MCF 10A (cell line): ENCODE results near the gene COPB1. TPM values are rescaled to one million over a fixed set of nuclear protein-coding genes. Genes with fewer than 3 reads are reported as not detected.
A peak's percentile ranks its signal among the peaks of the same experiment; 100 is the strongest.

Experiments used
- BruUV-seq: library from RNA; stranded (reverse); fragments of 400-500 nt; replicated peaks from 2 replicates; lab custom pipeline; 2021; lab: Mats Ljungman, UMichigan
- CTCF ChIA-PET: fragments of 300-600 bp; sonication (Branson Sonifier 250); formaldehyde crosslinking; extraction: SDS; loops from one replicate; lab custom pipeline; 2021; ENCODE audit warnings: antibody characterized with exemption, inconsistent platforms; lab: Yijun Ruan, JAX
- POLR2A ChIA-PET: fragments of 300-600, 350-650 bp; sonication (Branson Sonifier 250); formaldehyde crosslinking; extraction: SDS; loops from one replicate; lab custom pipeline; 2020; ENCODE audit warnings: antibody characterized with exemption, inconsistent platforms; lab: Yijun Ruan, JAX
- DNase-seq: peaks from one replicate; pipeline ENCODE4 v3.0.0-alpha.2; 2018; ENCODE audit not compliant: unreplicated experiment
- H3K27ac Mint-ChIP-seq: one replicate; pipeline ENCODE4 v1.8.0; 2022; ENCODE audit warnings: mild to moderate bottlenecking, low read depth, mixed read lengths; ENCODE audit not compliant: unreplicated experiment
- H3K27me3 Mint-ChIP-seq: one replicate; pipeline ENCODE4 v1.8.0; 2022; ENCODE audit warnings: mixed read lengths; ENCODE audit not compliant: insufficient read depth, unreplicated experiment
- H3K36me3 Mint-ChIP-seq: one replicate; pipeline ENCODE4 v1.8.0; 2022; ENCODE audit warnings: mild to moderate bottlenecking, moderate library complexity, mixed read lengths; ENCODE audit not compliant: insufficient read depth, unreplicated experiment
- H3K4me1 Mint-ChIP-seq: one replicate; pipeline ENCODE4 v1.8.0; 2022; ENCODE audit warnings: mixed read lengths; ENCODE audit not compliant: insufficient read depth, unreplicated experiment
- H3K4me3 Mint-ChIP-seq: one replicate; pipeline ENCODE4 v1.8.0; 2022; ENCODE audit warnings: mild to moderate bottlenecking, moderate library complexity, mixed read lengths; ENCODE audit not compliant: unreplicated experiment
- H3K9me3 Mint-ChIP-seq: one replicate; pipeline ENCODE4 v1.8.0; 2022; ENCODE audit warnings: mixed read lengths; ENCODE audit not compliant: unreplicated experiment
- CTCF ChIP-seq: fragments of 200-600 bp; IDR thresholded peaks from one replicate; pipeline ENCODE4 v1.8.0; 2022; ENCODE audit warnings: antibody characterized with exemption, mild to moderate bottlenecking; ENCODE audit not compliant: unreplicated experiment
- intact Hi-C: fragments of 100-400 bp; cut with micrococcal nuclease; formaldehyde crosslinking; loops from 2 replicates; pipeline ENCODE4 v1.14.1; 2022
- total RNA-seq: library from RNA; stranded (reverse); gene quantifications from 2 replicates; pipeline ENCODE4 v1.2.3, GENCODE V29; 2022

The COPB1 gene
- total RNA-seq, 1 experiment from 2014 or later = 159 TPM

- CTCF ChIA-PET = interaction anchor here (1.1 to 9.7 kb wide), 6 partner anchors 10 to 114 kb away, joined by 3 to 316 read pairs (median 6); partner anchors contain the start of gene COPB1
- H3K27me3 Mint-ChIP-seq = no peaks in the 10 kb centered on the region
- peaks cover 65% of the 10 kb centered on the region for H3K4me1 Mint-ChIP-seq
- H3K36me3 Mint-ChIP-seq = no peaks in the 10 kb centered on the region
- no peaks in the 10 kb centered on the region for H3K9me3 Mint-ChIP-seq
- no peak for TF ChIP-seq CTCF
- BruUV-seq = no TSS peak
- H3K27ac Mint-ChIP-seq = no peak overlapping the region
- DNase-seq = no peak
- H3K4me3 Mint-ChIP-seq = no peak overlapping the region
- POLR2A ChIA-PET = interaction anchor here (1.6 to 3.8 kb wide), 2 partner anchors 40 to 57 kb away, joined by 9 to 26 read pairs; no protein-coding TSS in a partner anchor
- intact Hi-C loops = loop anchor here (5.0 kb wide), 1 partner anchor 57 kb away; the partner anchor contains the start of gene RRAS2
These were observed 84.8 kb downstream of the COPB1 start for GRCh38 chr11:14414470-14415461.

GRCh38 chr11:14413307-14414069, 86.1 kb downstream of the COPB1 start:
- intact Hi-C loops = no loop called here

GRCh38 chr11:14411818-14412217, 87.8 kb downstream of the COPB1 start:
- H3K27me3 Mint-ChIP-seq = no peaks in the 10 kb centered on the region
- ChIA-PET POLR2A (interaction anchor here (1.0 to 3.8 kb wide), 10 partner anchors 11 to 111 kb away, joined by 3 to 26 read pairs (median 5); no protein-coding TSS in a partner anchor), CTCF (interaction anchor here (1.8 to 2.5 kb wide), 3 partner anchors 39 to 109 kb away, joined by 4 to 10 read pairs (median 7); no protein-coding TSS in a partner anchor)
- peaks cover 60% of the 10 kb centered on the region for H3K4me1 Mint-ChIP-seq
- BruUV-seq = no TSS peak
- intact Hi-C loops = no loop called here
- H3K36me3 Mint-ChIP-seq = no peaks in the 10 kb centered on the region
- no peaks in the 10 kb centered on the region for H3K9me3 Mint-ChIP-seq
- no peak overlapping the region for H3K4me3 Mint-ChIP-seq
- H3K27ac Mint-ChIP-seq = peak overlapping the region; percentile 50
- DNase-seq = peak; percentile 96
- no peak for TF ChIP-seq CTCF

More at GRCh38 chr11:14413307-14414069, 86.1 kb downstream of the COPB1 start:
- no peak overlapping the region for H3K27ac Mint-ChIP-seq
- peaks cover 60% of the 10 kb centered on the region for H3K4me1 Mint-ChIP-seq
- no peak for TF ChIP-seq CTCF
- ChIA-PET CTCF (interaction anchor here (0.5 to 2.8 kb wide), 23 partner anchors 8 to 739 kb away, joined by 3 to 10 read pairs (median 4); no protein-coding TSS in a partner anchor), POLR2A (interaction anchor here (0.6 to 3.8 kb wide), 16 partner anchors 9 to 119 kb away, joined by 3 to 26 read pairs (median 4); no protein-coding TSS in a partner anchor)
- no peaks in the 10 kb centered on the region for H3K36me3 Mint-ChIP-seq
- H3K9me3 Mint-ChIP-seq = no peaks in the 10 kb centered on the region
- no TSS peak for BruUV-seq
- no peaks in the 10 kb centered on the region for H3K27me3 Mint-ChIP-seq
- H3K4me3 Mint-ChIP-seq = no peak overlapping the region
- DNase-seq = peak; percentile 47
